Uterus (tissue), 4 donors: ENCODE measurements around the gene TCIRG1. TPM values are rescaled to one million over a fixed set of nuclear protein-coding genes. Genes with fewer than 3 reads are reported as not detected.

Source experiments
- DNase-seq, 2 donors: peaks; one replicate each; pipeline ENCODE4 v3.0.0-alpha.2; 2019 to 2020
- H3K27ac ChIP-seq, 2 donors: fragments of 200-600 bp; sonication (generic); 1 replicate in 1 of 2; 2 replicates in 1 of 2; pipeline ENCODE4 v1.5.1; 2016 to 2018
- H3K27me3 ChIP-seq, 2 donors: fragments of 200-600 bp; sonication (generic); one replicate each; pipeline ENCODE4 v1.5.1; 2018 to 2019; ENCODE audit warnings: control low read depth in 1 of 2
- H3K36me3 ChIP-seq, 2 donors: fragments of 200-600 bp; sonication (generic); one replicate each; pipeline ENCODE4 v1.5.1; 2019; ENCODE audit warnings: control low read depth in 1 of 2
- H3K4me1 ChIP-seq, 2 donors: fragments of 200-600 bp; sonication (generic); one replicate each; pipeline ENCODE4 v1.5.1; 2018 to 2019; ENCODE audit warnings: control low read depth in 1 of 2
- H3K4me3 ChIP-seq, 2 donors: fragments of 200-600 bp; sonication (generic); 1 replicate in 1 of 2; 2 replicates in 1 of 2; pipeline ENCODE4 v1.5.1; 2018 to 2019; ENCODE audit warnings: mild to moderate bottlenecking in 1 of 2
- H3K9me3 ChIP-seq, 2 donors: fragments of 200-600 bp; sonication (generic); one replicate each; pipeline ENCODE4 v1.5.1; 2019; ENCODE audit warnings: control low read depth in 1 of 2
- POLR2A ChIP-seq, 2 donors: fragments of 450-650 bp; IDR thresholded peaks; one replicate each; pipeline ENCODE4 v1.6.1; 2016; ENCODE audit warnings: antibody characterized with exemption in 2 of 2, mild to moderate bottlenecking in 1 of 2, moderate library complexity in 1 of 2
- intact Hi-C: fragments of 100-400 bp; cut with DNase I; formaldehyde crosslinking; loops from one replicate; pipeline ENCODE4 v1.15.1; 2023; ENCODE audit warnings: low total_unique reads
- total RNA-seq, 4 donors: library from RNA; depleted of rRNA in 3 of 4; stranded (reverse); fragments of >200 nt in 3 of 4; gene quantifications; one replicate each; pipeline versions ENCODE4 v1.1.0 to v1.2.4, GENCODE V29; 2014 to 2023
- TF ChIP-seq, protein P1 (sequence below), 4 experiments: fragments of 200-600 bp in 2 of 4; fragments of 450-650 bp in 2 of 4; sonication (generic) in 2 of 4; IDR thresholded peaks; one replicate each; pipeline ENCODE4 v1.5.1; 2016 to 2019; ENCODE audit warnings: antibody characterized with exemption in 4 of 4, mild to moderate bottlenecking in 2 of 4, moderate library complexity in 1 of 4
- donor health status: DM: yes; HTN: yes; CAD: no.

The TCIRG1 gene
- total RNA-seq, 4 donors from 2014 or later = 62.1 to 162 (median 115) TPM

DNA sequence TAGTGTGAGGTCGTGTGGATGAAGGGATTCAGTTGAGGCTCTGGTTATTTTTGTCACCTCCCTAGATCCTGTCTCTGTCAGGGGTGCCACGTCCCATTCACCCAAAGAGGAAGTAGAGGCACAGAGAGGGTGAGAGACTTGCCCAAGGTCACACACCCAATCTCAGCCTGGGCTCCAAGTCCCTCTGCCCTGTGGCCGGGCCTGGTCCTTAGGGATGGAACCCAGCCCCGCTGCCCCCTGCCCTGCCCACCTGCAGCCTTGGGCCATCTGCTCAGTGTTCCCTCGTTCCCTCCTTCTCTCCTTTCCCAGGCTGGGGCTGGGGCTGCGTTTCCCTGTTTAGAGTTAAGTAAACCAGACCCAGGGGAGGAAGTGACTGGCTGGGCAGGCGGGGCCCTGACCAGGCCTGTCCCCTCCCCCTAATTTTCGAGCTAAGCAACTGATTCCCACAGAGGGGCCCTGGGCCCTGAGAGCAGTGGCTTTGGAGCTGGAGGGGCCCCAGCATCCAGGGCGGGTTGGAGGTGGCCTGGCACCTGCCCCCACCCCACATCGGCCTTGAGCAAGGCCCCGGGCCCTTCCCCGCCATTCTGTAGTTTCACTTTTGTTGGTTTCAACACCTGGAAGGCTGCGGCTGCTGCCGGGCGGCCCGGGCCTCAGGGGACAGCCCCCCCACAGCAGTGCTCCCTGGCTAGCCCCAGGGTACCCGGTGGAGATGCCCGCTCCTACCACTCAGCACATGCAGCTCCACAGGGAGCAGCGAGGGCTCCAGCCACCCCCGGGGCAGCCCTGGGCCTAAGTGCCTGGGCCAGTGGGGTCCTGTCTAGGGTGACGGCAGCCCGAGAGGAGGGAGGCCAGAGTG is 1.5 kb downstream of the TCIRG1 start:
- H3K4me1 ChIP-seq = peaks cover 5 to 14% of the 10 kb centered on the region in 2 donors
- no peaks in the 10 kb centered on the region for H3K27me3 ChIP-seq
- H3K36me3 ChIP-seq = no peaks in the 10 kb centered on the region
- no peaks in the 10 kb centered on the region for H3K9me3 ChIP-seq
- peak; percentile 65 to 75 for DNase-seq
- TF ChIP-seq, protein P1, sequence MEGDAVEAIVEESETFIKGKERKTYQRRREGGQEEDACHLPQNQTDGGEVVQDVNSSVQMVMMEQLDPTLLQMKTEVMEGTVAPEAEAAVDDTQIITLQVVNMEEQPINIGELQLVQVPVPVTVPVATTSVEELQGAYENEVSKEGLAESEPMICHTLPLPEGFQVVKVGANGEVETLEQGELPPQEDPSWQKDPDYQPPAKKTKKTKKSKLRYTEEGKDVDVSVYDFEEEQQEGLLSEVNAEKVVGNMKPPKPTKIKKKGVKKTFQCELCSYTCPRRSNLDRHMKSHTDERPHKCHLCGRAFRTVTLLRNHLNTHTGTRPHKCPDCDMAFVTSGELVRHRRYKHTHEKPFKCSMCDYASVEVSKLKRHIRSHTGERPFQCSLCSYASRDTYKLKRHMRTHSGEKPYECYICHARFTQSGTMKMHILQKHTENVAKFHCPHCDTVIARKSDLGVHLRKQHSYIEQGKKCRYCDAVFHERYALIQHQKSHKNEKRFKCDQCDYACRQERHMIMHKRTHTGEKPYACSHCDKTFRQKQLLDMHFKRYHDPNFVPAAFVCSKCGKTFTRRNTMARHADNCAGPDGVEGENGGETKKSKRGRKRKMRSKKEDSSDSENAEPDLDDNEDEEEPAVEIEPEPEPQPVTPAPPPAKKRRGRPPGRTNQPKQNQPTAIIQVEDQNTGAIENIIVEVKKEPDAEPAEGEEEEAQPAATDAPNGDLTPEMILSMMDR (IDR thresholded peaks at IDR 0.05) = no peak
- TF ChIP-seq POLR2A (IDR thresholded peaks at IDR 0.05) = peak; percentile 32 to 41
- H3K27ac ChIP-seq = peak overlapping the region; percentile 87 to 91
- intact Hi-C loops = no loop called here
- H3K4me3 ChIP-seq = peak overlapping the region; percentile 58 to 75

DNA sequence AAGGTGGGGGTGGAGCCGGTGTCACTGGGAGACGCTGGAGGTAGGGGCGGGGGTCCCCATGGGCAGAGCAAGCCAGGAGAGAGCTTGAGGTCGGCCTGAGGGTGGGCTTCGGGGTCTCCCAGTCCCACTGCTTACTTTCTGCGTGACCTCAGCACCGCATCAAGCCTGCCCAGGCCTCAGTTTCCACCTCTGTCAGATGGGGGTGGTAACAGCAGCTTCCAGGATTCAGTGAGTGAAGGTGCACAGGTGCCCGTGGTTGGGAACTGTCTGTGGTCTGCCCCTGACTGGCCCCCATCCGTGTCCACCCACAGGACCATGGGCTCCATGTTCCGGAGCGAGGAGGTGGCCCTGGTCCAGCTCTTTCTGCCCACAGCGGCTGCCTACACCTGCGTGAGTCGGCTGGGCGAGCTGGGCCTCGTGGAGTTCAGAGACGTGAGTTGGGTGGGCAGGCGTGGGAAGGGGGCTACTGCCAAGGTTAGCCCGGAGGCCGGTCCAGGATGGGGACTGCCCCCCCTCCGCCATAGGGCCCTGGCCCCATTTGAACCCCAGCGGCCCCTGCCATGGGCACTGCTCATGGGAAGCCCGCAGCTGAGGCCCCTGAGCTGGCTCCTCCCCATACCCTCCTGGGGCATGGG is 2.2 kb downstream of the TCIRG1 start:
- no peak for TF ChIP-seq POLR2A (IDR thresholded peaks at IDR 0.05)
- no peaks in the 10 kb centered on the region for H3K36me3 ChIP-seq

DNA sequence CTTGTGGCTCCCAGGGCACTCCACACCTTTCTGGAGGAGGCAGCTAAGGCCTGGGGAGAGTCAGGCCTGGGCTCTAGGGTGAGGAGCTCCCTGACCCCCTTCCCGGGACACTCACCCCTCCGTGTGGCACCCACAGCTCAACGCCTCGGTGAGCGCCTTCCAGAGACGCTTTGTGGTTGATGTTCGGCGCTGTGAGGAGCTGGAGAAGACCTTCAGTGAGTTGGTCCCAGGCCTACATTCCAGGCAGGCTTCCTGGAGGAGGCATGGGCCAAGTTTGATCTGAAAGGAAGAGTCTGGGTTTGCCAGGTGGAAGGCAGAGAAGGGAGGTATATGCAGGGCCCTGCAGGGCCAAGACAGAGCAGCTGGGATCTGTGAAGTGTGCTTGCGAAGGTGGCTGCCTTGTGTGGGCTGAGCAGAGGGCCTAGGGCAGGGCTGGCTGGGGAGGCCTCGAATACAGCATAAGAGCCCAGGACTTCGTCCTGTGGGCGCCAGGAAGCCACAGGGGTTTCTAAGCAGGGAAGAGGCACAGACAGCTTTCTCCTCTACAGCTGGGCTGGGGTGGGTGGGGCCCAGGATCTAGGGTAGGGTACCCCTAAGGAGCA is 2.9 kb downstream of the TCIRG1 start:
- Histone ChIP-seq H3K36me3 (no peaks in the 10 kb centered on the region), H3K27me3 (no peaks in the 10 kb centered on the region), H3K9me3 (no peaks in the 10 kb centered on the region), H3K27ac (peak overlapping the region; percentile 87 to 91), H3K4me1 (peaks cover 5 to 14% of the 10 kb centered on the region in 2 donors), H3K4me3 (no peak overlapping the region)
- TF ChIP-seq POLR2A (IDR thresholded peaks at IDR 0.05) = no peak
- TF ChIP-seq, protein P1 (IDR thresholded peaks at IDR 0.05) = no peak
- intact Hi-C loops = no loop called here
- DNase-seq = no peak

More for the DNA sequence above, 2.2 kb downstream of the TCIRG1 start:
- peak overlapping the region; percentile 87 to 91 for H3K27ac ChIP-seq
- no peaks in the 10 kb centered on the region for H3K27me3 ChIP-seq
- DNase-seq = peak in 1 of 2 donors; percentile 28
- intact Hi-C loops = no loop called here
- no peaks in the 10 kb centered on the region for H3K9me3 ChIP-seq
- H3K4me1 ChIP-seq = peaks cover 5 to 14% of the 10 kb centered on the region in 2 donors
- peak overlapping the region; percentile 58 to 75 for H3K4me3 ChIP-seq

DNA sequence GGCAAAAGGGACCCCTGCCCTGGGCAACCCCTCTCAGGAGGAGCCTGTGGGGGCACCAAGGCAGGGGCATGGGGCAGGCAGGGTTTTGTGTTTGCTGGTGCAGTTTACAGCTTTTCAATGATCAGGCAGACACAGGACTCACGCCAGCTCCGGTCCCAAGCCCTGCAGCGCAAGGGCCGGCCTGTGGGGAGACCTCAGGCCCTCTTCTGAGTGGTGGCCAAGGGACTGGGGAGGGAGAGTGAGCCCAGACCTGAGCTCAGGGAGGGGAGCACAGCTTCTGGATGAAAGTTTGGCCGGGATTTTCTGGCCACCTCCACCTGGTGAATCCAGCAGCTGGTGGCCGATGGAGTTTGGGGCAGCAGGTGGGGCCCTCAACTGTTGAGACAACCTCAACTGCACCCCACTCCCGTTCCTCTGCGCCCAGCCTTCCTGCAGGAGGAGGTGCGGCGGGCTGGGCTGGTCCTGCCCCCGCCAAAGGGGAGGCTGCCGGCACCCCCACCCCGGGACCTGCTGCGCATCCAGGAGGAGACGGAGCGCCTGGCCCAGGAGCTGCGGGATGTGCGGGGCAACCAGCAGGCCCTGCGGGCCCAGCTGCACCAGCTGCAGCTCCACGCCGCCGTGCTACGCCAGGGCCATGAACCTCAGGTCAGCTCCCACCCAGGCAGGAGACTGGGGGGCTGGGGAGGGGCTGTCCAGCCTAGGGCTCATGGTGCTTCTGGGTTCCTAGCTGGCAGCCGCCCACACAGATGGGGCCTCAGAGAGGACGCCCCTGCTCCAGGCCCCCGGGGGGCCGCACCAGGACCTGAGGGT is 3.6 kb downstream of the TCIRG1 start:
- intact Hi-C loops = no loop called here
- TF ChIP-seq, protein P1 (IDR thresholded peaks at IDR 0.05) = no peak
- no peak for TF ChIP-seq POLR2A (IDR thresholded peaks at IDR 0.05)
- Histone ChIP-seq H3K4me3 (no peak overlapping the region), H3K9me3 (no peaks in the 10 kb centered on the region), H3K27me3 (no peaks in the 10 kb centered on the region), H3K4me1 (peaks cover 5 to 14% of the 10 kb centered on the region in 2 donors), H3K36me3 (no peaks in the 10 kb centered on the region), H3K27ac (peak overlapping the region; percentile 87 to 91)
- no peak for DNase-seq

DNA sequence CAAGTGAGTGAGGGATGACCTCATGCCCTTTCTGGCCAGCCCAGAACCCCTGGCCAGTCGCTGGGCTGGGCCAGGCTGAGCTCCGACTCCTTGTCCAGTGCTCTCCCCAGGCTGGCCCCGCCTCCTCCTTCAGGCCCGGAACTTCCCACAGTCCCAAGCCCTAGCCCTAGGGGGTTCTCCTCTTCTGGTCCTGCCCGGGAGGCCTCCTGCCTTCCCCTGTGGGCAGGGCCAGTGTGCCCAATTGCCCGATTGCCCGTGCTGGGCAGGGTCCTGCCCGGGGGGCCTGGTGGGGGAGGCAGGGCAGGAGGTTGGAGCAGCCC is 4.2 kb downstream of the TCIRG1 start:
- H3K27me3 ChIP-seq = no peaks in the 10 kb centered on the region
- H3K4me3 ChIP-seq = no peak overlapping the region
- H3K27ac ChIP-seq = peak overlapping the region; percentile 87 to 91
- H3K4me1 ChIP-seq = peaks cover 5 to 12% of the 10 kb centered on the region in 2 donors
- intact Hi-C loops = no loop called here
- DNase-seq = no peak
- no peaks in the 10 kb centered on the region for H3K9me3 ChIP-seq
- no peaks in the 10 kb centered on the region for H3K36me3 ChIP-seq
- TF ChIP-seq, protein P1 (IDR thresholded peaks at IDR 0.05) = no peak
- no peak for TF ChIP-seq POLR2A (IDR thresholded peaks at IDR 0.05)
